RPMI8226 (cell line): ENCODE data around the gene EMILIN2.
"Not testable (repeated sequence)": the region's sequence is repeated elsewhere in the genome, so short reads cannot be mapped to it uniquely, and the experiment has no call there.

Source experiments
- DNase-seq: peaks from one replicate; pipeline ENCODE4 v3.0.0-alpha.2; 2015

EMILIN2 gene

DNA sequence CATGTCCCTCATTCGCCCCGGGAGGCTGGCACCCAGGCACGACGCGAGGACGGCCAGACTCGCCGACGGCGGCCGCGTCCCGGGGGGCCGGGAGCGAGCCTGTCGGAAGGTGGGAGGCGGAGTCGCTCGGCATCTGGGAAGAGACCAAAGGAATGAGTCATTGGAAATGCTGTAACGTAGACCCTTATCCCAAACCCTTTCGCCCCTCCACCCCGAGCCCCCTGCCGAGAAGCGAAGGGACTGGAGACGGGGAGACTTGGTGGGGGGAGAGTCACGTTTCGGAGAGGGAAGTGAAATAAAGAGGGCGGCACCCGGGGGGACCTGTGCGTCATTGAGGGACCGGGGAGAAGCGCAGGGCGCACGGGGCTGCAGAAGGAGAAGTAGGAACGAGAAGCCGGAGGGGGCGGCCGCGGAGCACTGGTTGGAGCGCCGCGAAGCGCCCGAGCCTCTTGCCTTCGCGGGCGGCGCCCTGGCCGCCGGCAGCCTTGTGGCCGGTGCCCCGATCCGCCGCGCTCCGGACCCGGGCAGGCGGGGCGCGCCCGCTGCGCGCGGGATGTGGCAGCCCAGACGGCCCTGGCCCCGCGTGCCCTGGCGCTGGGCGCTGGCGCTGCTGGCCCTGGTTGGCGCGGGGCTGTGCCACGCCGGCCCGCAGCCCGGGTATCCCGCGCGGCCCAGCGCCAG is at the start of gene EMILIN2:
Gene EMILIN2 (plus strand): TSS at position 371 of the 681 bp plus-strand sequence. CDS start 183 bp downstream, at position 554.
- DNase-seq: peak; percentile 35

DNA sequence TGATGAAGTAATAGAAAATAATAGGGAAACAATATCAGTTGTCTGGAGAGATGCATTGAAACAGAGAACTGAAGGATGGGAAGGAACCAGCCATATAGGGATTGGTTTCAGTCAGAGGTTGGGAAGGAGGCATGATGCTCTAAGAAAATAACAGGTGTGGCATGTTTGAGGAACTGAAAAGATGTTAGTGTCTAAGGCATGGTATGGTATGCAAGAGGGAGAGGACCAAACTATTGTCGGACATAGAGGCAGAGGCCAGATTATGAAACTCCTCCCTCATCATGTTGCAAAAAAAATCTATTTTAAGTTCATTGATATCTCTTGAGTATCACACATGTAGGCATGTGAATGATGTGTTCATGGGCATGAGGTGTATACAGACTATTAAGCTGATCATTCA is 48.9 kb upstream of the EMILIN2 start:
- peak; percentile 34 for DNase-seq

DNA sequence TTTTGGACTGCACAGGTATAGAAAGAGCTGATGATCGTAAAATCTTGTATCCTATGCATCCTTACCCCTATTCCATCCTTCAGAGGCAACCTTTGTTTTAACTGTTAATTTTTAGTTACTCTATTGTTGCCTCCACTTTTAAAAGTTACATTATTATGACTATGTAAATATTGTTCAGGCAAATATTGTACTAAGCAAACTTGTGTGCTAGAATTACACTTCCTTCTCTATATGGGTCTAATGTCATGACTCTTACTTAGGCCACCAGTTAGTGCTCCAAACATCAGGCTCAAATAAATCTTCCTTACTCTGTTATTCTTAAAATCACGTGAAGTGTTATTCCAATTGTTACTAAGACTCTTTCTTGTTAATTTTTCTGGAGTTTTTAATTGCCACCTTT is 47.4 kb upstream of the EMILIN2 start:
- DNase-seq: no peak

DNA sequence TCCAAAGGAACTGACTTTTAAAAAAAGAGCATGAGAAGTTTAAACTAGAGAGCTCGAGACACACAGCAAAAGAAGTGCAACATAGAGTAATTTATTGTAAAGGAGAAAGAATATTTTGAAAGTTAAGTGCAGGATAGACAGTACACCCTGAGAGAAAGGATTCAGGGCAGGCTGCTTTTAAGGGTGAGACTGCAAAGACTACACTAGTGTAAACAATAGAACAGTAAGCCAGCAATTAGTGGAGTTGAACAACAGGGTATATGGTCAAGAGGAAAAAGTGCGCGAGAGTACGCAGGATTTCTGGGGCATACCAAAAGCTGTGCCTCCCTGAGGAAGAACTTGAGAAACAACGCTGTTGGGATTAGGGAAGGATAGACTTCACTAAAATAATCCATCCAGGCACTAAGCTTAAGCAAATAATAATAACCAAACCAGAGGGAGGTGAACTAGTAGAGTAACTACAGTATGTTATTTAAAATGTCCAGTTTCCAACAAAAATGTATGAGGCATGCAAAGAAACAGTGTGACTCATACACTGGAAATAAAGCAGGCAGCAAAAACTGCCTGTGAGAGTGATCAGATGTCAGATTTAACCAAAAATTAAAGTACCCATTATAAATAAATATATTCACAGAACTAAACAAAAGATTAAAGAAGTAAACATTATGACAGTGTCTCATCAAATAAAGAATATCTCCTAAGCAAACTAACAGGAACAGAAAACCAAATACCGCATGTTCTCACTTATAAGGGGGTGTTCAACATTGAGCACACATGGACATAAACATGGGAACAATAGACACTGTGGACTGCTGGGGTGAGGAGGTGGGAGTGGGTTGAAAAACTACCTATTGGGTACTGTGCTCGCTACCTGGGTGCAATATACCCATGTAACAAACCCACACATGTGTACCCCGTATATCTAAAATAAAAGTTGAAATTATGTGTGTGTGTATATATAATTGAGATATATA is 40.5 kb upstream of the EMILIN2 start:
- DNase-seq: no peak

DNA sequence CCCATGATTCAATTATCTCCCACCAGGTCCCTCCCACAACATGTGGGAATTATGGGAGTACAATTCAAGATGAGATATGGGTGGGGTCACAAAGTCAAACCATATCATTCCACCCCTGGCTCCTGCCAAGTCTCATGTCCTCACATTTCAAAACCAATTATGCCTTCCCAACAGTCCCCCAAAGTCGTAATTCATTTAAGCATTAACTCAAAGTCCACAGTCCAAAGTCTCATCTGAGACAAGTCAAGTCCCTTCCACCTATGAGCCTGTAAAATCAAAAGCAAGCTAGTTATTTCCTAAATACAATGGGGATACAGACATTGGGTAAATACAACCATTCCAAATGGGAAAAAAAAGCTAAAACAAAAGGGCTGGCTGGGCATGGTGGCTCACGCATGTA is 38.2 kb upstream of the EMILIN2 start:
- not testable (repeated sequence) for DNase-seq

DNA sequence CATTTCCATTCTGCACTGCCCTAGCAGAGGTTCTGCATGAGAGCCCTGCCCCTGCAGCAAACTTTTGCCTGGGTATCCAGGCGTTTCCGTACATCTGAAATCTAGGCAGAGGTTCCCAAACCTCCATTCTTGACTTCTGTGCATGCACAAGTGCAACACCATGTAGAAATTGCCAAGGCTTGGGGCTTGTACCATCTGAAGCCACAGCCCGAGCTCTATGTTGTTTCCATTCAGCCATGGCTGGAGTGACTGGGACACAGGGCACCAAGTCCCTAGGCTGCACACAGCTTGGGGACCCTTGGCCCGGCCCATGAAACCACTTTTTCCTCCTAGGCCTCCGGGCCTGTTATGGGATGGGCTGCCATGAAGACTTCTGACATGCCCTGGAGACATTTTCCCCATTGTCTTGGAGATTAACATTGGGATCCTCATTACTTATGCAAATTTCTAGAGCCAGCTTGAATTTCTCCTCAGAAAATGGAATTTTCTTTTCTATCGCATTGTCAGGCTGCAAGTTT is 37.1 kb upstream of the EMILIN2 start:
- not testable (repeated sequence) for DNase-seq

DNA sequence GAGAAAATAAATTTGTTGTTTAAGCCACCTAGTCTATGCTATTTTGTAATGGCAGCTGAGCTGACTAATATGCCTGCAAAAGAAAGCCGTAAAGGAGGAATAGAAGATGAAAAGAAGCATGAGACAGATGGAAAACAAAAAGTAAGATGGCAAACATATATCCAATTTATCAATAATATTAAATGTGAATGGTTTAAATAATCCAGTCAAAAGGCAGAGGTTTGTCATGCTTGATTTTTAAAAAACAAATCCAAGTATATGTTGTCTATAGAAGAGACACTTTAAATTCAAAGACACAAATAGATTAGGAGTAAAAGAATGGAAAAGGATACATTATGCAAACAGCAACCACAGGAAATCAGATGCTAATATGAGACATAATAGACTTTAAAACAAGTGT is 35.4 kb upstream of the EMILIN2 start:
- no peak for DNase-seq

DNA sequence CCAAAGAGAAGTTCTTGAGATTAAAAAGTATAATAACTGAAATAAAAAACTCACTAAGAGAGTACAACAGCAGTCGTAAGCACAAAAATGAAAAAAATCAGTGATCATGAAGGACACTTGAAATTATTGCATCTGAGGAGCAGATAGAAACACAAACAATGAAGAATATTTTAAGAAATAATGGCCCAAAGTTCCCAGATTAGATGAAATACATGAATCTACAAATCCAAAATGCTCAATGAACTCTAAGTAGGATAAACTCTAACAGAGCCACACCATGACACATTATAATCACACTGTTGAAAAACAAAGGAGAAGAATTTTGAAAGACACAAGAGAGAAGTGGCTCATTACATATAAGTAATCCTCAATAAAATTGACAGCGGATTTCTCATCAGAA is 31.9 kb upstream of the EMILIN2 start:
- DNase-seq: no peak

DNA sequence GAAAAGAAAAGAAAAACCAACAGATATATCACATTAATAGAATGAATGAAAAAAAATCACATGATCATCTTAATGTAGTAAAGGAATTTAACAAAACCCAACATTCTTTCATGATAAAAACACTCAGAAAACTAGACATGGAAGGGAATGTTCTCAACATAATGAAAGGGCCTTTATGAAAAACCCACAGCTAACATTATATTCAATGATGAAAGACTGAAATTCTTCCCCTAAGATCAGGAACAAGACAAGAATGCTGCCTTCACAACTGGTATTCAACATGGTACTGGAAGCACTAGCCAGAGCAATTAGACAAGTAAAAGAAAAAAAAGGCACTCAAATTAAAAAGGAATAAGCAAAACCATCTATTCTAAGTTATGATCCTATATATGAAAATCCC is 28.5 kb upstream of the EMILIN2 start:
- no peak for DNase-seq

DNA sequence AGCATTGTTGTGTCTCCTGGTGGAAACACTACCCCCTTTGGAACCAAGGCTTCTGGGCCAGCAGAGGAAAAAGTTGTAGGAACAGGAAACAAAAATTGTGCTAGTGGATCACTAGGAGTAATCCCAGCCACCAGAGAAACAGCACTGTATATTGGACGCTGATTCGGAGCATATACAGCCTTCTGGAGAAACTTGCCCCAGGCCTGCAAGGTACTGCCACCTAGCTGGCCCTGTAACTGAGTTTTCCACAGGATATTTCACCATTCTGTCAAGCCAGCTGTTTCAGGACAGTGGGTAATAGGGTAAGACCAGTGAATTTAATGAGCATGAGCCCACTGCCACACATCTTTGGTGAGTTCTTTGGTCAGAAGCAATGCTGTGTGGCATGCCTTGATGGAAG is 25.1 kb upstream of the EMILIN2 start:
- DNase-seq: no peak

DNA sequence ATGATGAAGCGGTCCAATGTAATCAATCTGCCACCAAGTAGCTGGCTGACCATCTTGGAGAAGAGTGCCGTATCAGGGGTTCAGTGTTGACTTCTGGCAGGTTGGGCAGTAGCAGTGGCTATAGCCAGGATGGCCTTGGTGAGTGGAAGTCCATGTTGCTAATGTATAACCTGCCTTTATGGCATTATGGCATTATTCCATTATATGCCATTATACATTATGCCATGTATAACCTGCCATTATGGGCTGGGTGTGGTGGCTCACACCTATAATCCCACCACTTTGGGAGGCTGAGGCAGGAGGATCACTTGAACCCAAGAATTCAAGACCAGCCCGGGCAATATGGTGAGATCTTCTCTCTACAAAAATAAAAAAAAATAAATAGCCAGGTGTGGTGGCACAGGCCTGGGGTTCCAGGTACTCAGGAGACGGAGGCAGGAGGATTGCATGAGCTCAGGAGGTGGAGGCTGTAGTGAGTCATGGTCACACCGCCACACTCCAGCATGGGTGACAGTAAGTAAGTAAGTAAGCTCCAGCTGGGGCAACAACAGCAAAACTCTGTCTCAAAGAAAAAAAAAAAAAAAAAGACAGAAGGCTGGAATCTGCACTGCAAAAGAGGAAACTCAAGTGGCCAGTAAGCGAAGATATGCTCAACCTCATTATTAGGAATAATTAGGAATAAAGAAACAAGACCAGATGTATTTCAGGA is 24.4 kb upstream of the EMILIN2 start:
- no peak for DNase-seq

DNA sequence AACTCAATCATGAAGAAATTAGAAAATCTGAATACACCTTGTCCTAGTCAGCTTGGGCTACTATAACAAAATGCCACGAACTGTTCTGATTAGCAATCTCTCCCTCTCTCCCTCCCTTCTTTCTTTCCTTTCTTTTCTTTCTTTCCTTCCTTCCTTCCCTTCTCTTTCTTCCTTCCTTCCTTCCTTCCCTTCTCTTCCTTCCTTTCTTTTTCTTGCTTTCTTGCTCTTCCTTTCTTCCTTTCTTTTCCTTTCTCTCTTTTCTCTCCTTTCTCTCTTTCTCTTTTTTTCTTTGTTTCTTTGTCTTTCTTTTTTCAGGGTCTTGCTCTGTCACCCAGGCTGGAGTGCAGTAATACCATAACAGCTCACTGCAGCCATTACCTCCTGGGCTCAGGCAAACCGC is 23.6 kb upstream of the EMILIN2 start:
- DNase-seq: no peak

DNA sequence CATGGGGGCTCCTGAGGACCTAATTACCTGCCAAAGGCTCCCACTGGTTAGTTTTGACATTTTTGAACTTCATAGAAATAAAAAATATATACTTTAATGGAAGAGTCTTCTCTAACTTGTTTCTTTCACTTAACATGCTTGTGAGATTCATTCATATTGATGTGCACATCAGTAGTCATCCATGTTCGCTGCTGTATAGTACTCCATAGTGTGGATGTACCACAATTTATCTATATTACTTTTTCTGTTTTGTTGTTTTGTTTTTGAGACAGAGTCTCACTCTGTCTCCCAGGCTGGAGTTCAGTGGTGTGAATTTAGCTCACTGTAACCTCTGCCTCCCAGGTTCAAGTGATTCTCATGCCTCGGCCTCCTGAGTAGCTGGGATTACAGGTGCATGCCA is 22.8 kb upstream of the EMILIN2 start:
- no peak for DNase-seq

DNA sequence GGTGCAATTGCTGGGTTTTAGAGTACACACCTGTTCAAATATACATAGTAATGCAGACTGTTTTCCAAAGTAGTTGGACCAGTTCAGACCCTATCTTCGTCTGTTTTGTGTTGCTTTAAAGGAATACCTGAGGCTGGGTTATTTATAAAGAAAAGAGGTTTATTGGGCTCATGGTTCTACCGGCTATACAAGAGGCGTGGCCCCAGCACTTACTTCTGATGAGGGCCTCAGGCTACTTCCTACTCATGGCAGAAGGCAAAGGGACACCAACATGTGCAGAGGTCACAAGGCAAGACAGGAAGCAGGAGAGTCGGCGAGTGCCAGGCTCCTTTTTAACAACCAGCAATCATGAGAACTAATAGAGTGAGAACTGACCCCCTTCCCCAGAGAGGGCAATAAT is 21.9 kb upstream of the EMILIN2 start:
- DNase-seq: no peak

DNA sequence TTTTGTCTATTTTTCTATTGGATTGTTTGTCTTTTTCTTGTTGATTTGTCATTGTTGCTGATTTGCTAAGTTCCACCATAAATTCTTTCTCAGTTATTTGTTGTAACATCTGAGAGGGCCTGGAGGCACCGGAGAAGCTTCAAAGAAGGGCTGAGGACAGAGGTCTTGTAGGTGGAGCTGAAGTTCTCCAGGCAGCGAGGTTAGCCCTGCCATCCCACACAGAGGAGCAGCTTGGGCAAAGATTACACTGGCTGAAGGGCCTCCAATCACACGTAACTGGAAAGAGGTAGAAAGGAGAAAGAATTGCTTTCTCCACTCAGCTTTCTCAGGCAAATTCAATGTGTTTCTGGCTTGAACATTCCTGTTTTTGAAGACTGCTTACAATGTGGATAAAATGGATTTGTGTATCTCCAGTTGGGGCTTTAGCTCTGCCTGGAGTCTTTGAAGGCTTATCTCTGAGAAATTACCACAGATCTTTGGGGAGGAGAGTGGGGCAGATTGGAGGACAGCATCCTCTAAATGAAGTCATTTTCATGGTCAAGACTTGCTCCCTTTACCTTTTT is 21.1 kb upstream of the EMILIN2 start:
- no peak for DNase-seq

DNA sequence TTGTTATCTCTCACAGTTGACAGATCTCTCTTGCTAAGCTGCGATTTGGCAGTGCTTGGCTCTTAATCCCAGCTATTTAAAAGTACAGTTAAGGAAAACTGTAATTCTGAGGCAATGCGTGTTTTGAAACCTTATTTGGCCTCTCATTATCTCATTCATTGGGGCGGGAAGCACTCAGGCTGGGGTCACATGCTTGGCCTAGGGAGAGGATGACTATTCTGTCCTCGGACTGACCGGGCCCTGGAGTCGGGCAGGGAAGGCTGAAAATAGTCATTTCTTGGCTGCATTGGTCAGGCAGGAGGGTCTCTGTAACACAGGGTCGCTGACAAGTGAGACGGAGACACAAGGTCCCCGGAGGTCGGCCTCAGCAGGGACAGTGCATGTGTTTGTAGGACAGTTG is 20.2 kb upstream of the EMILIN2 start:
- no peak for DNase-seq

DNA sequence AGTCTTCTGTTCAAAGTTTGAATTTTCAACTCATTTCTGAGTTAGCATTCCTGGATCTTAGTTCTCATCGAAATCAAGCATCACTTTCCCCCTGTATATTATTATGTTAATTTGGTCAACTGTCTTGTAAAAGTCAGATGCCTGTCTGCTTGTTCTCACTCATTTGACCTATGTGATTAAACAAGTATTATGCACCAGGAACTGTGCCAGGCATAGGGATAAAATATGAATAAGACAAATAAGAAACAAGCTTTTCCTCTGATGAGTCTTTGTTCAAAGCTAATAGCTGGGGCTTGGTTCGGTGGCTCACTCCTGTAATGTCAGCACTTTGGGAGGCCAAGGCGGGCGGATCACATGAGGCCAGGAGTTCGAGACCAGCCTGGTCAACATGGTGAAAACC is 19.7 kb upstream of the EMILIN2 start:
- no peak for DNase-seq

DNA sequence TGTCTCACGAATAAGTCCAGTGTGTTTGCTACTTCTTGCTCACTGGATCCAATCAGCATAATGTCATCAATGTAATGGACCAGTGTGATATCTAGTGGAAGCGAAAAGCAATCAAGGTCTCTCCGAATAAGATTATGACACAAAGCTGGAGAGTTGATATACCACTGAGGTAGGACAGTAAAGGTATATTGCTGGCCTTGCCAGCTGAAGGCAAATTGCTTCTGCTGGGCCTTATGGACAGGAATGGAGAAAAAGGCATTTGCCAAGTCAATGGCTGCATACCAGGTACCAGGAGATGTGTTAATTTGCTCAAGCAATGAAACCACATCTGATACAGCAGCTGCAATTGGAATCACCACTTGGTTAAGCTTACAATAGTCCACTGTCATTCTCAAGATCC is 10.7 kb upstream of the EMILIN2 start:
- DNase-seq: not testable (repeated sequence)

DNA sequence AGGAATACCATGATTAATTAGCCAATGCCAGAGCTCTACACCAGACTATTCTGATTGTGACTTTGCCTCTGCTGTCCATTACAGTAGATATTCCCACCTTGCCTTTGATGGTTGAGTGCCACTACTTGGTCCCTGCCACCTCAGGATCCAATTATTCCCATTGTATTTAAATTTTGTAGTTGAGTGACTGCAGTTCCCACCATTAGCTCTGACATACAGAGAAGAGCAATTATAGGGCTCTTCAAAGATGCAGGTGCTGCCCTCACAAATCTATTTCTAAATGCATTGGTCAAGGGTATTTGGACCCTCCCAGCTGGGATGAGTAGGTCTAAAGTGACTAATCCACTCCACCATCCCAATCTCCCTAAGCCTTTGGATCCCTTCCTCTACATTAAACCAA is 9.5 kb upstream of the EMILIN2 start:
- DNase-seq: not testable (repeated sequence)

DNA sequence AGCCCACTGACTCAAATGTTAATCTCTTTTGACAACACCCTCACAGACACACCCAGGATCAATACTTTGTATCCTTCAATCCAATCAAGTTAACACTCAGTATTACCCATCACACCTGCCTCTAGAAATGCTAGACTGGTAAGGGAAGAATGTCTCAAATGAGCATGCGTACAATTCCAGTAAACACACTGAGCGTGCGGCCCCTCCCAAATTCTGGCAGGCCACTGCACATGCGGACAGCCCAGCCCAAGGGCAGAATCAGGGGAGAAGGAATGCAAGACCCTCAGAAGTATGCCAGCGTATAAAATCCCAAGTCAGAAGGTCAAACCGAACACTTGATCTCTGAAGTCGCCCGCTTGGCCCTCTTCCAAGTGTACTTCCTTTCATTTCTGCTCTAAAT is 7.6 kb upstream of the EMILIN2 start:
- no peak for DNase-seq

DNA sequence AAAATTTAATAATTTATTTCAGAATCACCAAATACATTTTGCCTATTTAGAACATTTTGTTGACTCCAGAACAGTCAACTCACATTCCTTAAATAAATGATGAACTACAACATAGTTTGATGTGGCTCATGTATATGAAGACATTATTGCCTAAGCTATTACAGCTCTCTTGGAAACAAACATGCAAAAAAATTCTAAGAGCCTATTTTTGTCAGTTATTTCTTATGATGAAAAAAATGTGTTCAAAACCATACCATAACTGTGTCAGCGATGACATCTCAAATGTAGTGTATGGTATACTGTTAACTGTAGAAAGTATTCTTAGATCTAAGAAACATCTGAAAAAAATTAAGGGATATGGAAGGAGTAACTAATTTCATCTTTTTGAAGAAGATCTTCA is 6.3 kb upstream of the EMILIN2 start:
- DNase-seq: no peak

DNA sequence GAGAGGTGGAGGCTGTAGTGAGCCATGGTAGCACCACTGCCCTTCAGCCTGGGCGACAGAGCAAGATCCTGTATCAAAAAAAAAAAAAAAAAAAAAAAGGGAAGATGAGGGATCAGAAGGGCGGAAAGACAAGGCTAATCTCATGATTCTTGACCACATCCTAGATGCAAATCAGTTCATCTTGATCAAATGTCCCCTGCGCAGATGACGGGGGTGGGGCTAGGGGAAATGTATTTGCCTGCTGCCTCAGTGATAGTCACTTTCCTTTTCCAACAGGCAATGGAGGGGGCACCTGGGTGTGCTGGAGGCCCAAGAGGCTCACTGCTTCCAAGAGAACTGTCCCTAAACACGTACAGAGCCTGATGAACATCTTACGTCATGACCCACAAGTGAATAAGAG is 3.7 kb upstream of the EMILIN2 start:
- DNase-seq: no peak

DNA sequence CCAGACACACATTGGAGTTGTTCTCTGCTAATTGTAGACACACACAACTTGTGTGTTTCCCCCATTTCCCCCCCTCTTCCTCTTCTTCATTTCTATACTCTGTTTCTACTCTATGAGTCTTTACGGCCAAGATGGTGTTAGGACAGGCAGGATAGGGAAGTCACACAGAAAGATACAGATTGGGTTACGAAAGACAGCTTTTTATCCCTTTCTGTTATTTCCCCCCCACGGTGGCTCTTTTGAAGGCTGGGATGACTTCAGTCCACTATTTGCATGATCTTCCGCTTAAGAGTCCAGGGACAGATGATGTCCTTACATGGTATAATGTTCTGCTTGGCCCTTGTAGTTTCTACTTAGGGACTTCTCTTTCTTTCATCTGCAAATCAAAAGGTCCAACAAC is 1.6 kb upstream of the EMILIN2 start:
- no peak for DNase-seq
